ENCODE data around the gene MSRB2.
A peak's percentile ranks its signal among the peaks of the same experiment; 100 is the strongest.

The MSRB2 gene

DNA sequence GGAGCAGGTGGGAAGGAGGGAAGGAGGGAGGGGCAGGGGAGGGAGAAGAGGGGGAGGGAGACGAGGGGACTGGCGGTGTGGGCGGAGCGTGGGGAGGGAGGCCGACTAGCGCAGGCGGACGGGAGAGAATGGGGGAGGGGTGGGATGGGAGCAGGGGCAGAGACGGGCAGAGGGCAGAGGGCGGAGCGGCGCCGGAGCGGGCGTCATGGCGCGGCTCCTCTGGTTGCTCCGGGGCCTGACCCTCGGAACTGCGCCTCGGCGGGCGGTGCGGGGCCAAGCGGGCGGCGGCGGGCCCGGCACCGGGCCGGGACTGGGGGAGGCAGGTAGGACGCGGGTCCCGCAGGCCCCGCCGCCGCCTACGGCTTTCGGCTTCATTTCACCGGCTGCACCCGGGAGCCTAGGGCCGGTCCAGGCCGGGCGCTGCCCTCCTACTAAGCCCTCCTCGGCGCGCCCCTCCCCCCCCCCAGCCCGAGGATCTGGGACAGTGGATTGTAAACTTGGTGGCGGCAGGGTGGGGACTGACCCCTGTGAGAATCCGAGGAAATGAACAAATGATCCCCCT lies at the start of gene MSRB2:
TSS of gene MSRB2 (plus strand) at position 176 of the 562 bp plus-strand sequence. CDS start at position 206, 30 bp downstream.
- TF ChIP-seq CTCF (IDR thresholded peaks at IDR 0.05; ENCODE audit: borderline replicate concordance, insufficient read depth, low read depth, low read length): no peak

DNA sequence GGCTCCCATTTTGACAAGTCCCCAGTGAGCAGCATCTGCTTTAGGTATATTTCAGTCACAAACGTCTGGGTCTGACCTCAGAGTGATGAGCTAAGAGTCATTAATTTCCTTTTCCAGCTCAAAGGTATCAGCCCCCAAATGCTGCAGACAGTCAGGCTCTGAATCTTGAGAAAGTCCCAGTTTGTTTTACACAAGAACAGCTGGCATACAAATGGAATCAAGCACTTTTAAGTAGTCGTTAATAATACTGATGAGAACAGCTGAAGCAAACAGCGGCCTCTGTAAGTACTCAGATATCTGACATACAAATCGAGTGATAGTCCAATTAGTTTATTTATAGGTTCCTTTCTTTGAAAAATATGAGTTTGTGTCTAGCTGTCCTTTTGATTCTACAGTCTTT lies 49.4 kb upstream of the MSRB2 start:
- TF ChIP-seq CTCF (IDR thresholded peaks at IDR 0.05; ENCODE audit: borderline replicate concordance, insufficient read depth, low read depth, low read length): no peak

More for the DNA sequence above, at the start of gene MSRB2:
- H3K4me3 ChIP-seq (ENCODE audit: low read depth, low read length): peak within 1 kb of the TSS; percentile 67

GRCh38 chr10:23047201-23048050 lies 48.0 kb upstream of the MSRB2 start:
- no peak for TF ChIP-seq CTCF (IDR thresholded peaks at IDR 0.05; ENCODE audit: borderline replicate concordance, insufficient read depth, low read depth, low read length)

More for the DNA sequence above, 49.4 kb upstream of the MSRB2 start:
- H3K4me3 ChIP-seq (ENCODE audit: low read depth, low read length): no peak overlapping the region

DNA sequence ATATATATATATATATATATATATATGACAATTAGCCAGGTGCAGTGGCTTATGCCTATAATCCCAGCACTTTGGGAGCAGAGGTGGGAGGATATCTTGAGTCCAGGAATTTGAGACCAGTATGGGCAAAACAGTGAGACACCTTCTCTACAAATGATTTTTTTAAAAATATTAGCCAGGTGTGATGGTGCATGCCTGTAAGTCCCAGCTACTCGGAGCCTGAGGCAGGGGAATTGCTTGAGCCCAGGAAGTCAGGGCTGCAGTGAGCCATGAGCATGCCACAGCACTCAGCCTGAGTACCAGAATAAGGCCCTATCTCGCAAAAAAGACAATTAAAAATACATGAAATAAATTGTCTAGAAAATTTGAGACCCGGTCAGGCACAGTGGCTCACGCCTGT lies 47.2 kb upstream of the MSRB2 start:
- H3K4me3 ChIP-seq (ENCODE audit: low read depth, low read length): no peak overlapping the region
- TF ChIP-seq CTCF (IDR thresholded peaks at IDR 0.05; ENCODE audit: borderline replicate concordance, insufficient read depth, low read depth, low read length): no peak

More at GRCh38 chr10:23047201-23048050, 48.0 kb upstream of the MSRB2 start:
- H3K4me3 ChIP-seq (ENCODE audit: low read depth, low read length): no peak overlapping the region

GRCh38 chr10:23051278-23051677 lies 44.1 kb upstream of the MSRB2 start:
- no peak for TF ChIP-seq CTCF (IDR thresholded peaks at IDR 0.05; ENCODE audit: borderline replicate concordance, insufficient read depth, low read depth, low read length)
- H3K4me3 ChIP-seq (ENCODE audit: low read depth, low read length): no peak overlapping the region

- no peak for TF ChIP-seq CTCF (IDR thresholded peaks at IDR 0.05; ENCODE audit: borderline replicate concordance, insufficient read depth, low read depth, low read length)
- no peak overlapping the region for H3K4me3 ChIP-seq (ENCODE audit: low read depth, low read length)
Measured at GRCh38 chr10:23051855-23052331, 43.5 kb upstream of the MSRB2 start.

Data from GM12875 (cell line).